B cell (primary cell): ENCODE measurements around the gene CMTM1. TPM values are rescaled to one million over a fixed set of nuclear protein-coding genes. Genes with fewer than 3 reads are reported as not detected.

Experiments used
- ATAC-seq: fragments of 200-7000 bp; cut with Tn5 transposase; one replicate; pipeline ENCODE4 v1.10.0; 2021; ENCODE audit warnings: low read depth, mild to moderate bottlenecking, moderate number of reproducible peaks, moderate library complexity
- CTCF ChIA-PET: fragments of 350-600 bp; sonication (Branson Sonifier 250); formaldehyde crosslinking; loops from one replicate; lab custom pipeline; 2021; ENCODE audit warnings: antibody characterized with exemption, inconsistent platforms; lab: Charles Lee
- POLR2A ChIA-PET: fragments of 350-600 bp; sonication (Branson Sonifier 250); formaldehyde crosslinking; loops from one replicate; lab custom pipeline; 2021; ENCODE audit warnings: antibody characterized with exemption; lab: Charles Lee
- DNase-seq: peaks from one replicate; pipeline ENCODE4 v3.0.0; 2013
- H2AFZ ChIP-seq: 2 replicates; pipeline ENCODE4 v1.6.1; 2012; ENCODE audit warnings: mild to moderate bottlenecking, low read depth, low read length; ENCODE audit not compliant: insufficient read depth, poor library complexity, severe bottlenecking
- H3K27ac ChIP-seq, 2 donors: 1 replicate in 1 of 2; 2 replicates in 1 of 2; pipeline ENCODE4 v1.5.1; 2012 to 2013; ENCODE audit warnings: low read length in 2 of 2, mild to moderate bottlenecking in 2 of 2, moderate library complexity in 1 of 2
- H3K27me3 ChIP-seq, 4 experiments: fragments of 200-600 bp in 1 of 4; sonication (generic) in 1 of 4; replicated peaks in 1 of 4; 1 replicate in 2 of 4; 2 replicates in 2 of 4; pipeline versions ENCODE4 v1.6.1 to v1.7.0; 2013 to 2016; ENCODE audit warnings: low read length in 3 of 4, mild to moderate bottlenecking in 2 of 4, mixed read lengths in 1 of 4, moderate library complexity in 1 of 4; ENCODE audit not compliant: insufficient read depth in 4 of 4, control insufficient read depth in 3 of 4; ENCODE audit errors: control extremely low read depth in 1 of 4
- H3K36me3 ChIP-seq, 2 experiments: replicated peaks in 1 of 2; 1 replicate in 1 of 2; 2 replicates in 1 of 2; pipeline versions ENCODE4 v1.6.1 to v1.7.1; 2013; ENCODE audit warnings: low read length in 1 of 2; ENCODE audit not compliant: insufficient read depth in 2 of 2, control insufficient read depth in 1 of 2; ENCODE audit errors: control extremely low read depth in 1 of 2, extremely low read depth in 1 of 2
- H3K4me1 ChIP-seq, 2 donors: fragments of 200-600 bp in 1 of 2; sonication (generic) in 1 of 2; 1 replicate in 1 of 2; 2 replicates in 1 of 2; pipeline versions ENCODE4 v1.5.1 to v1.6.1; 2013 to 2017; ENCODE audit warnings: low read length in 2 of 2; ENCODE audit not compliant: control insufficient read depth in 2 of 2, insufficient read depth in 2 of 2
- H3K4me2 ChIP-seq: replicated peaks from 2 replicates; pipeline ENCODE3; 2012; ENCODE audit warnings: mild to moderate bottlenecking, low read depth, low read length; ENCODE audit not compliant: poor library complexity, severe bottlenecking
- H3K4me3 ChIP-seq, 5 experiments: fragments of 200-600 bp in 1 of 5; sonication (generic) in 1 of 5; 1 replicate in 3 of 5; 2 replicates in 2 of 5; pipeline versions ENCODE4 v1.5.1 to v1.7.0; 2011 to 2016; ENCODE audit warnings: low read length in 4 of 5, mild to moderate bottlenecking in 4 of 5, low read depth in 2 of 5, control low read depth in 1 of 5, moderate library complexity in 1 of 5; ENCODE audit not compliant: insufficient read depth in 1 of 5; ENCODE audit errors: control extremely low read depth in 1 of 5, extremely low read depth in 1 of 5
- H3K79me2 ChIP-seq: fragments of 200-600 bp; sonication (generic); one replicate; pipeline ENCODE4 v1.6.0; 2016; ENCODE audit warnings: low read length; ENCODE audit not compliant: control insufficient read depth, insufficient read depth
- H3K9ac ChIP-seq: fragments of 200-600 bp; sonication (generic); 2 replicates; pipeline ENCODE4 v1.6.1; 2017; ENCODE audit warnings: mild to moderate bottlenecking, low read length, moderate library complexity
- H3K9me3 ChIP-seq, 3 donors: one replicate each; pipeline versions ENCODE4 v1.6.1 to v1.7.1; 2013; ENCODE audit warnings: low read length in 2 of 3; ENCODE audit not compliant: control insufficient read depth in 2 of 3, insufficient read depth in 1 of 3; ENCODE audit errors: control extremely low read depth in 1 of 3
- H4K20me1 ChIP-seq: 2 replicates; pipeline ENCODE4 v1.6.0; 2012; ENCODE audit warnings: mild to moderate bottlenecking, low read length; ENCODE audit not compliant: insufficient read depth, control insufficient read depth, poor library complexity, severe bottlenecking
- H3K27ac Mint-ChIP-seq: one replicate; pipeline ENCODE4 v1.8.0; 2021; ENCODE audit warnings: mixed read lengths
- H3K27me3 Mint-ChIP-seq: one replicate; pipeline ENCODE4 v1.8.0; 2021; ENCODE audit warnings: mixed read lengths
- H3K4me1 Mint-ChIP-seq: one replicate; pipeline ENCODE4 v1.8.0; 2021; ENCODE audit warnings: mixed read lengths
- H3K4me3 Mint-ChIP-seq: one replicate; pipeline ENCODE4 v1.8.0; 2021; ENCODE audit warnings: mixed read lengths
- H3K9me3 Mint-ChIP-seq: one replicate; pipeline ENCODE4 v1.8.0; 2022; ENCODE audit warnings: mixed read lengths; ENCODE audit not compliant: insufficient read depth
- EZH2 ChIP-seq: IDR thresholded peaks from 2 replicates; pipeline ENCODE4 v1.6.1; 2012; ENCODE audit warnings: borderline replicate concordance, low read depth, mild to moderate bottlenecking, moderate library complexity, low read length; ENCODE audit not compliant: insufficient read depth, poor library complexity, severe bottlenecking
- WGBS: methylation state at CpG from one replicate; pipeline ENCODE4 v1.1.5; 2013; ENCODE audit warnings: missing lambda C conversion rate; ENCODE audit not compliant: insufficient coverage; 5-methylcytosine and 5-hydroxymethylcytosine counted together
- intact Hi-C: fragments of 100-400 bp; cut with micrococcal nuclease; formaldehyde crosslinking; loops from one replicate; pipeline ENCODE4 v1.10.0; 2022
- polyA plus RNA-seq: library from polyadenylated mRNA; depleted of rRNA; stranded (reverse); fragments of >200 nt; gene quantifications from 2 replicates; pipeline ENCODE4 v1.2.3, GENCODE V29; 2012
- total RNA-seq, 2 donors: library from RNA; stranded (reverse); fragments of 120-200 nt in 1 of 2; gene quantifications; 1 replicate in 1 of 2; 2 replicates in 1 of 2; pipeline versions ENCODE4 v1.2.3 to v1.2.4, GENCODE V29; 2013 to 2022
- TF ChIP-seq, protein P1 (sequence below): fragments of 200-600 bp; IDR thresholded peaks from one replicate; pipeline ENCODE4 v1.8.0; 2022; ENCODE audit warnings: antibody characterized with exemption, mild to moderate bottlenecking

The CMTM1 gene
- total and polyA plus RNA-seq, 2 donors (not counting 1 experiment from before 2014, with no cell fraction given), result 1.6 to 5.9 TPM

DNA sequence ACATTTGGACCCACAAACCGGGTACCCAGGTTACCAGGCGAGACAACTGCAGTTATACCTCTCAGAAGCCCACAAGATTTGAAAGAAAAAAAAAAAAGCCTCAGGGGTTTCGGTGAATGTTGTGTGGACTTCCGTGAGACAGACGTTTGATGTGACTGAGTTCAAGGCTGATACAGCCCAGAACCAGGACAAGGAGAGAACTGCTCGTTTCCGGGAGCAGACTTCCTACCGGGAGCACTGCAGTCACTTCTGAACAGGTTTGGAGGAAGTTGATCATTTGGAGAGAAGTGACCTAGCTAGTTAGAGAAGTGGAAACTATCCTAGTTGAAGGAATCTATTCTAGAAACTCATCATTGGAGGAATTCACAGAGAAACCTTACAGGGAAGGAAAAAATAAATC lies 13.0 kb upstream of the CMTM1 start:
- peak overlapping the region; percentile 95 for H3K4me3 Mint-ChIP-seq
- CTCF ChIA-PET, result interaction anchor here (0.8 to 6.6 kb wide), 15 partner anchors 9 to 76 kb away, joined by 3 to 46 read pairs (median 7); partner anchors contain the start of gene CMTM2
- Histone ChIP-seq H3K9ac (peak overlapping the region; percentile 74), H3K79me2 (peaks cover 43% of the 10 kb centered on the region), H4K20me1 (peaks cover 8% of the 10 kb centered on the region), H3K4me3 (peak overlapping the region; percentile 60 to 92 (median 71)), H3K36me3 (peaks cover 3 to 7% of the 10 kb centered on the region in 2 experiments), H3K4me2 (peak overlapping the region; percentile 83), H3K27me3 (no peaks in the 10 kb centered on the region), H3K4me1 (peaks cover 46 to 53% of the 10 kb centered on the region in 2 donors), H3K9me3 (no peaks in the 10 kb centered on the region), H2AFZ (peak overlapping the region; percentile 89), H3K27ac (no peak overlapping the region)
- no peaks in the 10 kb centered on the region for H3K9me3 Mint-ChIP-seq
- ATAC-seq, result no peak
- 9% methylated on average over 6 of the region's 8 CpGs for whole genome bisulfite sequencing
- intact Hi-C loops, result loop anchor here (2.0 kb wide), 1 partner anchor 70 kb away; no protein-coding TSS in a partner anchor
- POLR2A ChIA-PET, result interaction anchor here (0.8 to 2.1 kb wide), 5 partner anchors 9 to 71 kb away, joined by 3 to 9 read pairs (median 4); partner anchors contain the start of gene CMTM3
- peaks cover 74% of the 10 kb centered on the region for H3K4me1 Mint-ChIP-seq
- DNase-seq, result no peak
- peak overlapping the region; percentile 77 for H3K27ac Mint-ChIP-seq
- H3K27me3 Mint-ChIP-seq, result no peaks in the 10 kb centered on the region
- TF ChIP-seq EZH2, result no peak
- TF ChIP-seq, protein P1, sequence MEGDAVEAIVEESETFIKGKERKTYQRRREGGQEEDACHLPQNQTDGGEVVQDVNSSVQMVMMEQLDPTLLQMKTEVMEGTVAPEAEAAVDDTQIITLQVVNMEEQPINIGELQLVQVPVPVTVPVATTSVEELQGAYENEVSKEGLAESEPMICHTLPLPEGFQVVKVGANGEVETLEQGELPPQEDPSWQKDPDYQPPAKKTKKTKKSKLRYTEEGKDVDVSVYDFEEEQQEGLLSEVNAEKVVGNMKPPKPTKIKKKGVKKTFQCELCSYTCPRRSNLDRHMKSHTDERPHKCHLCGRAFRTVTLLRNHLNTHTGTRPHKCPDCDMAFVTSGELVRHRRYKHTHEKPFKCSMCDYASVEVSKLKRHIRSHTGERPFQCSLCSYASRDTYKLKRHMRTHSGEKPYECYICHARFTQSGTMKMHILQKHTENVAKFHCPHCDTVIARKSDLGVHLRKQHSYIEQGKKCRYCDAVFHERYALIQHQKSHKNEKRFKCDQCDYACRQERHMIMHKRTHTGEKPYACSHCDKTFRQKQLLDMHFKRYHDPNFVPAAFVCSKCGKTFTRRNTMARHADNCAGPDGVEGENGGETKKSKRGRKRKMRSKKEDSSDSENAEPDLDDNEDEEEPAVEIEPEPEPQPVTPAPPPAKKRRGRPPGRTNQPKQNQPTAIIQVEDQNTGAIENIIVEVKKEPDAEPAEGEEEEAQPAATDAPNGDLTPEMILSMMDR, result no peak

GRCh38 chr16:66554021-66554420 lies 12.2 kb upstream of the CMTM1 start:
- ChIA-PET POLR2A (no interaction called here), CTCF (interaction anchor here (0.9 to 2.4 kb wide), 6 partner anchors 9 to 77 kb away, joined by 3 to 11 read pairs (median 6); no protein-coding TSS in a partner anchor)
- Mint-ChIP-seq H3K27me3 (no peaks in the 10 kb centered on the region), H3K27ac (no peak overlapping the region), H3K9me3 (no peaks in the 10 kb centered on the region), H3K4me1 (peaks cover 68% of the 10 kb centered on the region), H3K4me3 (peak overlapping the region; percentile 95)
- peaks cover 47% of the 10 kb centered on the region for H3K79me2 ChIP-seq
- H3K9me3 ChIP-seq, result no peaks in the 10 kb centered on the region
- no peaks in the 10 kb centered on the region for H3K27me3 ChIP-seq
- H3K36me3 ChIP-seq, result peaks cover 3 to 15% of the 10 kb centered on the region in 2 experiments
- peak overlapping the region in 1 of 5 experiments; percentile 92 for H3K4me3 ChIP-seq
- peak overlapping the region; percentile 83 for H3K4me2 ChIP-seq
- ATAC-seq (no peak), DNase-seq (no peak)
- intact Hi-C loops, result no loop called here
- peaks cover 38 to 46% of the 10 kb centered on the region in 2 donors for H3K4me1 ChIP-seq
- H4K20me1 ChIP-seq, result peaks cover 16% of the 10 kb centered on the region
- H3K9ac ChIP-seq, result no peak overlapping the region
- H3K27ac ChIP-seq, result no peak overlapping the region
- TF ChIP-seq EZH2, result no peak
- TF ChIP-seq, protein P1, result no peak
- WGBS, result no CpG with 5 or more reads among the region's 3 CpGs
- no peak overlapping the region for H2AFZ ChIP-seq
